HG02970 (cell line): ENCODE measurements around the gene TAB3.

Experiments used
- ATAC-seq: cut with Tn5 transposase; IDR thresholded peaks from one replicate; pipeline ENCODE4 v1.9.1; 2021; ENCODE audit warnings: mild to moderate bottlenecking, moderate library complexity, moderate number of reproducible peaks; ENCODE audit not compliant: unreplicated experiment, low FRiP score

Gene TAB3

DNA sequence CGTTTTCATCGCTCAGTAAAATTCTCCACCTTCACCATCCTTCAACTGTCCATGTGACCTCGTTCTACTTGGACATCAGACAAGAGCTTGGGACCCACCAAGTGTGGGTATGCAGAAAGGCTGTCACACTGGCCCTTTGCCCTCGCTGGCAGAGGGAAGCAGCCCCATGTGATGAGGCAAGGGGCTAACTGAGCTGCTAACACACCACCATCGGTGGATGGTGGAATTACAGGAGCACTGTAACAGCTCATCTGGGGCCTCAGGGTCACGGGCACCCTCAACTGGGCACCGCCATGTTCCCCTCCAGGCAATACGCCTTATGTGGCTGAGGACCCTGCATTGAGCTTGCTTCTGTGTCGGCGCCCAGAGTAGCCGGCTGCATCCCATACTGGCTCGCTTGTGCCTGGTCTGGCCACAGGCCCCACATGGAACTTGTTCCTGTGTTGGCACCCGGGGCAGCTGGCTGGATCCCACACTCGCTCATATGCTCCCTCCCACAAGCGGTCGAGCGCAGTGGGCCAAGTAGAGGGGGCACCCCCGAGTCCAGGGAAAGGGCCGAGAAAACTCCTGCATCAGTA lies 109.5 kb downstream of the TAB3 start:
- no peak for ATAC-seq

DNA sequence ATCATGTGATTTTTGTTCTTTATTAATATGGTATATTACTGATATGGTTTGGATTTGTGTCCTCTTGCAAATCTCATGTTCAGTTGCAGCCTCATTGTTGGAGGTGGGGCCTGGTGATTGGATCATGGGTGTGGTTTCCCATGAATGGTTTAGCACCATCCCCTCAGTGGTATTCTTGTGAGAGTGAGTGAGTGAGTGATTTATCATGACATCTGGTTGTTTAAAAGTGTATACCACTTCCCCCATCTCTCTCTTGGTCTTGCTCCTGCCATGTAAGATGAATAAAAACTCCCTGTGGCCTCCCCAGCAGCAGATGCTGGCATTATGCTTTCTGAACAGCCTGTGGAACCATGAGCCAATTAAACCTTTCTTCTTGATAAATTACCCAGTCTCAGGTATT lies 111.5 kb downstream of the TAB3 start:
- ATAC-seq = no peak
